ENCODE data around the gene LMNTD2. TPM values are rescaled to one million over a fixed set of nuclear protein-coding genes. Genes with fewer than 3 reads are reported as not detected.

LMNTD2 gene
- polyA plus RNA-seq, 1 donor = 0.80 TPM

DNA sequence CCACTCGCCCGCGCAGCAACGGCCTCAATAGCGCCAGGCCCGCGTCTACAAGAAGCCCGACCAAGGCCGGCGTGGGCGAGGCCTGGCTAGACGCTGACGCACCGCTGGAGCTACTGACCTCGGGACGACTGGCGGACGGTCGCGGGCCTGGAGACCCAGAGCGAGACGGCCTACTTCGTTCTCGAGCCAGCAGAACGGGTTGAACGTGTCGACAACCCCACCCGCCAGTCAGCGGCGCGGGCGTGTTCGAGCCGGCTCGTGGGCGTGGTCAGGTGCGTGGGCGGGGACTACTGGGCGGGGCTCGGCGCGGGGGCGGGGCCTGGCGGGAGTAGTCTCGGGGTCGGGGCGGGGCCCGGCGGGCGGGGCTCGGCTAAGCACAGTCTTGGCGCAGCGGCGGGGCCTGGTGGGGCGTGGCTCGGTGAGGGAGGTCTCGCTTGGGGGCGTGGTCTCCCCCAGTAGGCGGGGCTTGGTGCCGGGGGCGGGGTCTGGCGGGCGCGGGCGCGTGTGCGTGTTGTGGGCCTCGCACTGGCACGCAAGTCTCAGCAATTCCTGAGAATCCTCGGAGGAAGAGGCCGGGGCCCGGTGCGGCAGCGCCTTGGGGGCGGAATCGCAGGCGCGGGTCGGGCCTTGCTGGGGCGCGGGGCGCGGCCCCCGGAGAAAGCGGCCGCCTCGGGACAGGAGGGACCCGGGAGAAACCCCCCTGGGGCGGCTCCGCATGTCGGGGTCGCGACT, 53.4 kb downstream of the LMNTD2 start, which contains the start of gene RNH1:
Gene RNH1 (minus strand): TSS at position 248 of the 732 bp plus-strand sequence. CDS start 5,080 bp downstream, outside the sequence.
- peak; percentile 91 for DNase-seq

DNA sequence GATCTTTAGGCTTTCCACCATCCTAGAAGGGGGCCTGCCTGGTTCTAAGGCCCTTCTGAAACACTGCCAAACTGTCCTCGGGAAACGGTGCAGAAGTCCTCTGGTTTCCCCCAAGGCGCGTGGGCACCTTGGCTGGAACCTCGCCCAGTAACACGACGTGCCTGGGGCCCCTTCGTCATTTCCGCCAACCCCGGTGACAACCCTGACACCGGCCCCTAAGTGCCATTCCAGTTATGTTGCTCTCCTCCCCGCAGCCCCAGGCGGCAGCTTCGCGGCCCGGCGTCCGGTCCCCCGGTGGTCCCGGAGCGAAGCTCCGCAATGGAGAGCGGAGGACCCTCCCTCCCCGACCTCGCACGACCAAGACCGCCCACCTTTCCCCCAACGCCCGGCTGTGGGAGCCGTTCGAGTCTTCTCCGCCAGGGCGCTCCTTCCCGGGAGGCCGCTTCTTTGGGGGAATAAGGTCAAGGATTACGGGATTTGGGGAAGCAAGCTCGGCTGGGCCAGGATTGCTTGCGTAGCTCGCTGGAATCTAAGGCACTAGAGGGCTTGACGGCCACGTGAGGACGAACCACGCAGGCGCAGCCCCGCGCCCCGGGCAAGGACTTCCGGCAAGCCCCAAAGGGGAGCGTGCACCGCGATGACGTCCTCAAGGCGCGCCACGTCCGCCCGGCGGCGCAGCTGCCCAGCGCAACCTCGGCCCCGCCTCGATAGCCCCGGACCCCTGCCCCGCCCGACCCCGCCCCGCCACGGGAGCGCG, 54.1 kb downstream of the LMNTD2 start:
- DNase-seq = peak; percentile 98

DNA sequence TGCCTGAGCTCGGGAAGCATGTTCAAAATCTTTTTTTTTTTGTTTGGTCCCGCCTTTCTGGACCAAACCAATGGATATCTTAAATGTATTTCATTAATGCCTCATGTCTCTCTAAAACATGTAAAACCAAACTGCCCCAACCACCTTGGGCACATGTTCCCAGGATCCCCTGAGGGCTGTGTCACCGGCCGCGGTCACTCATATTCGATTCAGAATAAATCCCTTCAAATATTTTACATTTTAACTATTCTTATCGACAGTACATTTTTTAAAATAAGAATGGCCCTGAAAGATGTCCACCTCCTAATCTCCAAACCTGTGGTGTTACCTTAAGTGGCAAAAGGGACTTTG, 55.6 kb downstream of the LMNTD2 start:
- no peak for DNase-seq

Other genes with a start within 250 kb of the LMNTD2 start
- 30.5 TPM for gene IFITM1, start 246.7 kb downstream of the LMNTD2 start, polyA plus RNA-seq (ENCODE audit: insufficient read length)
- gene IFITM3, start 239.9 kb downstream of the LMNTD2 start, polyA plus RNA-seq (ENCODE audit: insufficient read length) = 368 TPM
- gene B4GALNT4, start 191.2 kb downstream of the LMNTD2 start, polyA plus RNA-seq (ENCODE audit: insufficient read length) = 12.4 TPM
- gene PKP3, start 166.5 kb downstream of the LMNTD2 start, polyA plus RNA-seq (ENCODE audit: insufficient read length) = 0.36 TPM
- gene SIGIRR, start 145.7 kb downstream of the LMNTD2 start, polyA plus RNA-seq (ENCODE audit: insufficient read length) = 19.1 TPM
- 0.53 TPM for gene ANO9, start 118.7 kb downstream of the LMNTD2 start, polyA plus RNA-seq (ENCODE audit: insufficient read length)
- gene PTDSS2, start 110.5 kb downstream of the LMNTD2 start, polyA plus RNA-seq (ENCODE audit: insufficient read length) = 41.6 TPM
- 114 TPM for gene RNH1, start 53.5 kb downstream of the LMNTD2 start, polyA plus RNA-seq (ENCODE audit: insufficient read length)
- gene HRAS, start 25.2 kb downstream of the LMNTD2 start, polyA plus RNA-seq (ENCODE audit: insufficient read length) = 144 TPM
- 9.1 TPM for gene LRRC56, start 23.2 kb downstream of the LMNTD2 start, polyA plus RNA-seq (ENCODE audit: insufficient read length)
- 3.7 TPM for gene RASSF7, start 232 bp upstream of the LMNTD2 start, polyA plus RNA-seq (ENCODE audit: insufficient read length)
- 21.3 TPM for gene PHRF1, start 15.7 kb upstream of the LMNTD2 start, polyA plus RNA-seq (ENCODE audit: insufficient read length)
- gene IRF7, start 55.2 kb upstream of the LMNTD2 start, polyA plus RNA-seq (ENCODE audit: insufficient read length) = 17.5 TPM
- 4.1 TPM for gene CDHR5, start 64.2 kb upstream of the LMNTD2 start, polyA plus RNA-seq (ENCODE audit: insufficient read length)
- gene SCT, start 66.4 kb upstream of the LMNTD2 start, polyA plus RNA-seq (ENCODE audit: insufficient read length) = 127 TPM
- 1.2 TPM for gene DRD4, start 76.5 kb upstream of the LMNTD2 start, polyA plus RNA-seq (ENCODE audit: insufficient read length)
- 36.5 TPM for gene DEAF1, start 134.5 kb upstream of the LMNTD2 start, polyA plus RNA-seq (ENCODE audit: insufficient read length)
- gene TMEM80, start 135.1 kb upstream of the LMNTD2 start, polyA plus RNA-seq (ENCODE audit: insufficient read length) = 21.0 TPM
- gene EPS8L2, start 145.5 kb upstream of the LMNTD2 start, polyA plus RNA-seq (ENCODE audit: insufficient read length) = 3.7 TPM
- gene TALDO1, start 186.7 kb upstream of the LMNTD2 start, polyA plus RNA-seq (ENCODE audit: insufficient read length) = 68.2 TPM
- 57.6 TPM for gene GATD1, start 216.7 kb upstream of the LMNTD2 start, polyA plus RNA-seq (ENCODE audit: insufficient read length)
- 0.67 TPM for gene CEND1, start 229.4 kb upstream of the LMNTD2 start, polyA plus RNA-seq (ENCODE audit: insufficient read length)
- gene SLC25A22, start 237.5 kb upstream of the LMNTD2 start, polyA plus RNA-seq (ENCODE audit: insufficient read length) = 10.9 TPM
- 11.9 TPM for gene PIDD1, start 244.5 kb upstream of the LMNTD2 start, polyA plus RNA-seq (ENCODE audit: insufficient read length)
- 1,677 TPM for gene RPLP2, start 249.2 kb upstream of the LMNTD2 start, polyA plus RNA-seq (ENCODE audit: insufficient read length)

All from hindlimb muscle (tissue), 1 donor.